Neural cell (in vitro differentiated cells): ENCODE measurements around the gene KIF6. TPM values are rescaled to one million over a fixed set of nuclear protein-coding genes. Genes with fewer than 3 reads are reported as not detected.

ENCODE experiments used
- H2AFZ ChIP-seq: fragments of 200-600, 300-800 bp; sonication (generic), shearing (Covaris generic); 2 replicates; pipeline ENCODE4 v1.6.0; 2014; ENCODE audit warnings: low read depth, mild to moderate bottlenecking, antibody characterized with exemption, low read length, moderate library complexity
- H3F3A ChIP-seq: fragments of 200-600 bp; shearing (Covaris generic); 2 replicates; pipeline ENCODE4 v1.6.1; 2016; ENCODE audit warnings: mild to moderate bottlenecking, moderate library complexity, mixed read lengths, antibody characterized with exemption, low read length; ENCODE audit not compliant: insufficient read depth, poor library complexity, severe bottlenecking
- H3K27ac ChIP-seq: fragments of 200-600, 300-800 bp; sonication (generic), shearing (Covaris generic); 2 replicates; pipeline ENCODE4 v1.5.1; 2014; ENCODE audit warnings: mild to moderate bottlenecking, low read length, moderate library complexity
- H3K27me3 ChIP-seq: fragments of 300-800, 200-600 bp; sonication (generic), shearing (Covaris generic); 2 replicates; pipeline ENCODE4 v1.6.0; 2014; ENCODE audit warnings: mild to moderate bottlenecking, low read depth, low read length, moderate library complexity; ENCODE audit not compliant: insufficient read depth
- H3K36me3 ChIP-seq: fragments of 300-800, 200-600 bp; sonication (generic), shearing (Covaris generic); 2 replicates; pipeline ENCODE4 v1.5.1; 2014; ENCODE audit warnings: mild to moderate bottlenecking, antibody characterized with exemption, low read length, moderate library complexity; ENCODE audit not compliant: insufficient read depth
- H3K4me2 ChIP-seq: fragments of 300-800, 200-600 bp; sonication (generic), shearing (Covaris generic); 2 replicates; pipeline ENCODE4 v1.6.0; 2014; ENCODE audit warnings: mild to moderate bottlenecking, low read length
- H3K4me3 ChIP-seq: fragments of 300-800, 200-600 bp; sonication (generic), shearing (Covaris generic); 2 replicates; pipeline ENCODE4 v1.5.1; 2014; ENCODE audit warnings: mild to moderate bottlenecking, low read length, moderate library complexity
- H3K79me2 ChIP-seq: fragments of 200-600 bp; shearing (Covaris generic); replicated peaks from 2 replicates; pipeline ENCODE4 v1.6.0; 2014; ENCODE audit warnings: mild to moderate bottlenecking, low read length, moderate library complexity; ENCODE audit not compliant: insufficient read depth
- H3K9ac ChIP-seq: fragments of 300-800, 200-600 bp; sonication (generic), shearing (Covaris generic); 2 replicates; pipeline ENCODE4 v1.6.1; 2016; ENCODE audit warnings: mild to moderate bottlenecking, low read length, mixed read lengths
- H3K9me2 ChIP-seq: fragments of 200-600 bp; shearing (Covaris generic); 2 replicates; pipeline ENCODE4 v1.6.1; 2016; ENCODE audit warnings: mild to moderate bottlenecking, low read length, mixed read lengths; ENCODE audit not compliant: insufficient read depth
- H3K9me3 ChIP-seq: fragments of 200-600, 300-800 bp; sonication (generic), shearing (Covaris generic); 2 replicates; pipeline ENCODE4 v1.6.1; 2016; ENCODE audit warnings: mild to moderate bottlenecking, mixed run types, low read length, moderate library complexity, mixed read lengths
- H4K20me1 ChIP-seq: fragments of 200-600 bp; shearing (Covaris generic); 2 replicates; pipeline ENCODE4 v1.6.1; 2016; ENCODE audit warnings: mild to moderate bottlenecking, mixed run types; ENCODE audit not compliant: insufficient read depth
- CTCF ChIP-seq: fragments of 450-650 bp; IDR thresholded peaks from 2 replicates; pipeline ENCODE4 v1.5.1; 2014; ENCODE audit warnings: antibody characterized with exemption, mild to moderate bottlenecking, moderate library complexity; ENCODE audit not compliant: poor library complexity, severe bottlenecking
- EP300 ChIP-seq: fragments of 450-650 bp; conservative IDR thresholded peaks from 2 replicates; pipeline ENCODE4 v1.6.1; 2014; ENCODE audit warnings: antibody characterized with exemption, mild to moderate bottlenecking, moderate library complexity; ENCODE audit not compliant: poor library complexity, severe bottlenecking
- EZH2 ChIP-seq: fragments of 200-600, 300-800 bp; shearing (Covaris generic), sonication (generic); IDR thresholded peaks from 2 replicates; pipeline ENCODE4 v1.6.1; 2014; ENCODE audit warnings: antibody characterized with exemption, low read length, borderline replicate concordance, mild to moderate bottlenecking; ENCODE audit not compliant: insufficient read depth, poor library complexity, severe bottlenecking
- MXI1 ChIP-seq: fragments of 450-650 bp; conservative IDR thresholded peaks from 2 replicates; pipeline ENCODE4 v1.6.1; 2014; ENCODE audit warnings: antibody characterized with exemption, mild to moderate bottlenecking; ENCODE audit not compliant: poor library complexity, severe bottlenecking
- POLR2AphosphoS5 ChIP-seq: IDR thresholded peaks from 2 replicates; pipeline ENCODE4 v1.6.1; 2012
- RAD21 ChIP-seq: fragments of 450-650 bp; conservative IDR thresholded peaks from 2 replicates; pipeline ENCODE4 v1.6.1; 2014; ENCODE audit warnings: antibody characterized with exemption, mild to moderate bottlenecking, moderate library complexity
- SMC3 ChIP-seq: fragments of 450-650 bp; conservative IDR thresholded peaks from 2 replicates; pipeline ENCODE4 v1.6.1; 2014; ENCODE audit warnings: antibody characterized with exemption, mild to moderate bottlenecking, moderate library complexity; ENCODE audit not compliant: poor library complexity
- TAF1 ChIP-seq: IDR thresholded peaks from 2 replicates; pipeline ENCODE4 v1.6.1; 2012; ENCODE audit warnings: low read depth
- polyA plus RNA-seq: library from polyadenylated mRNA; depleted of rRNA; stranded (reverse); fragments of >200 nt; gene quantifications from 2 replicates; pipeline ENCODE4 v1.2.3, GENCODE V29; 2014
- TF ChIP-seq, protein P1 (sequence below): IDR thresholded peaks from 2 replicates; pipeline ENCODE4 v1.6.1; 2012; ENCODE audit warnings: borderline replicate concordance

KIF6 gene
- polyA plus RNA-seq, 1 donor from 2014 or later = 2.1 TPM

DNA sequence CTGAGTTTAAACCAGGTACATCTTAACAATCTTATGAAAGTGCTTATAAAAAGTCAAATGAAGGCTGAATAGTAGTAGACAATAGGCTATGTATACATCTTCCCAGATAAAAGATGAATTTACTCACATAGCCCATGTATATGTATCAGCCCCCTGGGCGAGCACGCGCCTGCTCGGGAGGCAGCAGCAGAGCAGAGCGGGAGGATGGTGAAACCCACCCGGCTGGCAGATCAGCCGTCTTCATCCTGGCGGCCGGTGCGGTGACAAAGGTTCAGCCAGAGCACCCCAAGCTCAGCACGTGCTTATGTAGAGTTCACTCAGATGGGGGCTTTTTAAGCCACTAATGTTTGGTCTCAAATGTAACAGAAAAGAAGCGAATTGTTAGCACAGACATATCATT lies 184.8 kb downstream of the KIF6 start:
- no peak overlapping the region for H3K4me3 ChIP-seq
- H3K9me2 ChIP-seq = no peaks in the 10 kb centered on the region
- H3K4me2 ChIP-seq = no peak overlapping the region
- no peak for TF ChIP-seq EP300
- H2AFZ ChIP-seq = no peak overlapping the region
- no peaks in the 10 kb centered on the region for H3K9me3 ChIP-seq
- no peak overlapping the region for H3K27ac ChIP-seq
- no peak overlapping the region for H3K9ac ChIP-seq
- no peaks in the 10 kb centered on the region for H3K79me2 ChIP-seq
- no peaks in the 10 kb centered on the region for H3F3A ChIP-seq
- H3K27me3 ChIP-seq = no peaks in the 10 kb centered on the region
- no peaks in the 10 kb centered on the region for H3K36me3 ChIP-seq
- no peaks in the 10 kb centered on the region for H4K20me1 ChIP-seq

GRCh38 chr6:39530201-39530759 lies 194.9 kb downstream of the KIF6 start:
- H3K79me2 ChIP-seq = no peaks in the 10 kb centered on the region
- H3K36me3 ChIP-seq = no peaks in the 10 kb centered on the region
- H3K9ac ChIP-seq = no peak overlapping the region
- no peaks in the 10 kb centered on the region for H3K27me3 ChIP-seq
- no peaks in the 10 kb centered on the region for H3K9me2 ChIP-seq
- TF ChIP-seq EZH2 (no peak), POLR2AphosphoS5 (no peak)
- H3F3A ChIP-seq = no peaks in the 10 kb centered on the region
- no peak overlapping the region for H3K4me3 ChIP-seq
- H3K9me3 ChIP-seq = no peaks in the 10 kb centered on the region
- no peaks in the 10 kb centered on the region for H4K20me1 ChIP-seq
- H3K27ac ChIP-seq = no peak overlapping the region
- H3K4me2 ChIP-seq = no peak overlapping the region
- no peak overlapping the region for H2AFZ ChIP-seq

GRCh38 chr6:39527792-39528564 lies 197.2 kb downstream of the KIF6 start:
- H3F3A ChIP-seq = no peaks in the 10 kb centered on the region
- no peaks in the 10 kb centered on the region for H3K27me3 ChIP-seq
- H3K9ac ChIP-seq = no peak overlapping the region
- no peaks in the 10 kb centered on the region for H3K79me2 ChIP-seq
- H3K27ac ChIP-seq = no peak overlapping the region
- no peak overlapping the region for H2AFZ ChIP-seq
- TF ChIP-seq RAD21 (no peak), CTCF (no peak), MXI1 (no peak), EZH2 (no peak), TAF1 (no peak), EP300 (no peak), POLR2AphosphoS5 (no peak), SMC3 (no peak)
- TF ChIP-seq, protein P1, sequence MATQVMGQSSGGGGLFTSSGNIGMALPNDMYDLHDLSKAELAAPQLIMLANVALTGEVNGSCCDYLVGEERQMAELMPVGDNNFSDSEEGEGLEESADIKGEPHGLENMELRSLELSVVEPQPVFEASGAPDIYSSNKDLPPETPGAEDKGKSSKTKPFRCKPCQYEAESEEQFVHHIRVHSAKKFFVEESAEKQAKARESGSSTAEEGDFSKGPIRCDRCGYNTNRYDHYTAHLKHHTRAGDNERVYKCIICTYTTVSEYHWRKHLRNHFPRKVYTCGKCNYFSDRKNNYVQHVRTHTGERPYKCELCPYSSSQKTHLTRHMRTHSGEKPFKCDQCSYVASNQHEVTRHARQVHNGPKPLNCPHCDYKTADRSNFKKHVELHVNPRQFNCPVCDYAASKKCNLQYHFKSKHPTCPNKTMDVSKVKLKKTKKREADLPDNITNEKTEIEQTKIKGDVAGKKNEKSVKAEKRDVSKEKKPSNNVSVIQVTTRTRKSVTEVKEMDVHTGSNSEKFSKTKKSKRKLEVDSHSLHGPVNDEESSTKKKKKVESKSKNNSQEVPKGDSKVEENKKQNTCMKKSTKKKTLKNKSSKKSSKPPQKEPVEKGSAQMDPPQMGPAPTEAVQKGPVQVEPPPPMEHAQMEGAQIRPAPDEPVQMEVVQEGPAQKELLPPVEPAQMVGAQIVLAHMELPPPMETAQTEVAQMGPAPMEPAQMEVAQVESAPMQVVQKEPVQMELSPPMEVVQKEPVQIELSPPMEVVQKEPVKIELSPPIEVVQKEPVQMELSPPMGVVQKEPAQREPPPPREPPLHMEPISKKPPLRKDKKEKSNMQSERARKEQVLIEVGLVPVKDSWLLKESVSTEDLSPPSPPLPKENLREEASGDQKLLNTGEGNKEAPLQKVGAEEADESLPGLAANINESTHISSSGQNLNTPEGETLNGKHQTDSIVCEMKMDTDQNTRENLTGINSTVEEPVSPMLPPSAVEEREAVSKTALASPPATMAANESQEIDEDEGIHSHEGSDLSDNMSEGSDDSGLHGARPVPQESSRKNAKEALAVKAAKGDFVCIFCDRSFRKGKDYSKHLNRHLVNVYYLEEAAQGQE = no peak
- H3K36me3 ChIP-seq = no peaks in the 10 kb centered on the region
- H4K20me1 ChIP-seq = no peaks in the 10 kb centered on the region
- no peak overlapping the region for H3K4me2 ChIP-seq
- no peak overlapping the region for H3K4me3 ChIP-seq
- no peaks in the 10 kb centered on the region for H3K9me3 ChIP-seq
- H3K9me2 ChIP-seq = no peaks in the 10 kb centered on the region
